ENCODE results near the gene FOXO3.

The FOXO3 gene

DNA sequence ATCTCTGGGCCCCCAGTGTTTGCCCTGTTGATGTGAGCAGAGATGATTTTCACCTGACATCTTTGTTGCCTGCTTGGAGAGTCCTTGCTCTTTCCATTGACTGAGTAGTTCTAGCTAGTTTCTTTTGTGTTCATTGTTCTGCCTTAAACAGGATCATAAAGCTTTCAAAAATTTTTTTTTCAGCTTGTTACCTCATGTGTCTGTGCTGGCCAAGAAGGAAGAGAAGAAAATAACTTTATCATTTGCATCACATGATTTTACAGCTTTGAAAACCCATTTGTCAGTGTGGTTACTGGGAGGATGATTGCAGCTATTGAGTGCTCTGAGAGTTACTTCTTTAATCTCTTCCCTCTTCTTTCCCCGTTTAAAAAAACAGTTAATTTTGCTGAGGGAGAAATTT is 16.0 kb downstream of the FOXO3 start:
- H3K9me3 ChIP-seq (ENCODE audit: control insufficient read depth, low read length): no peaks in the 10 kb centered on the region
- no peak overlapping the region for H3K4me2 ChIP-seq (ENCODE audit: low read length, poor library complexity, severe bottlenecking)
- H2BK12ac ChIP-seq (ENCODE audit: low read length in 2 of 2): no peak overlapping the region
- H3K4ac ChIP-seq (ENCODE audit: low read depth in 1 of 2, low read length in 2 of 2): no peak overlapping the region
- H2BK15ac ChIP-seq (ENCODE audit: low read depth, poor library complexity, severe bottlenecking): no peak overlapping the region
- H3K36me3 ChIP-seq (ENCODE audit: control insufficient read depth in 1 of 2, insufficient read depth in 2 of 2, low read depth in 1 of 2, low read length in 2 of 2): peaks cover 4 to 27% of the 10 kb centered on the region in 2 experiments
- H3K4me3 ChIP-seq (ENCODE audit: insufficient read depth in 1 of 2, low read depth in 1 of 2, low read length in 2 of 2): no peak overlapping the region
- no peak overlapping the region for H4K8ac ChIP-seq (ENCODE audit: low read length)
- no peak overlapping the region for H2AK5ac ChIP-seq (ENCODE audit: low read length, severe bottlenecking)
- no peak overlapping the region for H3K27ac ChIP-seq (ENCODE audit: low read length, poor library complexity, severe bottlenecking)
- H2BK5ac ChIP-seq (ENCODE audit: low read depth, low read length, poor library complexity, severe bottlenecking): no peak overlapping the region
- WGBS: no CpG with 5 or more reads among the region's 1 CpG
- no peak overlapping the region for H3K14ac ChIP-seq (ENCODE audit: low read length in 2 of 2)
- H3K79me1 ChIP-seq (replicated peaks; ENCODE audit: low read length, poor library complexity, severe bottlenecking): peaks cover 13% of the 10 kb centered on the region
- no peak overlapping the region for H3K9ac ChIP-seq (ENCODE audit: low read length)
- no peak overlapping the region for H2AFZ ChIP-seq (ENCODE audit: low read depth, low read length)
- no peak overlapping the region for H3K18ac ChIP-seq (ENCODE audit: low read depth in 1 of 2, low read length in 2 of 2)
- no peak overlapping the region for H4K91ac ChIP-seq (ENCODE audit: low read length)
- no peak overlapping the region for H3K23ac ChIP-seq (ENCODE audit: low read length in 2 of 2)
- peaks cover 14% of the 10 kb centered on the region for H3K4me1 ChIP-seq (ENCODE audit: control insufficient read depth, insufficient read depth, low read depth, low read length)
- no peaks in the 10 kb centered on the region for H3K27me3 ChIP-seq (ENCODE audit: control insufficient read depth in 1 of 2, insufficient read depth in 1 of 2, low read length in 2 of 2)
- no peak overlapping the region for H2BK120ac ChIP-seq (ENCODE audit: low read depth, low read length)
- no peak for DNase-seq

DNA sequence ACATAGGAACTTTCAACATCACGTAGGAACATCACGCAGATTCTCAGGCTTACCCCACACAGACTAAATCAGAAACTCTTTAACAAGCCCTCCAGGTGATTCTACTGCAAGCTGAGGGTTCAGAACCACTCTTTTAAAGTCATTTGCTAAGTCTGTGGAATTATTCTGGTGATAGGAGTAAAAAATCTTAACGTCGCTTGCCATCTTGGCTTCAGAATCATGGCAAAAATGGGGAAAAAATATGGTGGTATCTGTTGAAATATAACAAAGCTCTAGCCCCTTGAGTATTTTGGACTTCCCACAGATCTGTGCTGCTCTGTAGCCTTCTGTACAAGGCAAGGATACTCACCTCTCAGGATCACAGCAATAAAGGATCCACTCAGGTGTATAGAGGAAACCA is 17.4 kb downstream of the FOXO3 start:
- Histone ChIP-seq H3K9me3 (ENCODE audit: control insufficient read depth, low read length) (no peaks in the 10 kb centered on the region), H3K27ac (ENCODE audit: low read length, poor library complexity, severe bottlenecking) (no peak overlapping the region), H3K18ac (ENCODE audit: low read depth in 1 of 2, low read length in 2 of 2) (no peak overlapping the region), H3K4me2 (ENCODE audit: low read length, poor library complexity, severe bottlenecking) (no peak overlapping the region), H2BK120ac (ENCODE audit: low read depth, low read length) (no peak overlapping the region), H2BK15ac (ENCODE audit: low read depth, poor library complexity, severe bottlenecking) (no peak overlapping the region), H3K9ac (ENCODE audit: low read length) (no peak overlapping the region), H4K91ac (ENCODE audit: low read length) (no peak overlapping the region), H3K14ac (ENCODE audit: low read length in 2 of 2) (no peak overlapping the region), H2BK12ac (ENCODE audit: low read length in 2 of 2) (no peak overlapping the region), H2AFZ (ENCODE audit: low read depth, low read length) (no peak overlapping the region), H3K27me3 (ENCODE audit: control insufficient read depth in 1 of 2, insufficient read depth in 1 of 2, low read length in 2 of 2) (no peaks in the 10 kb centered on the region), H3K4ac (ENCODE audit: low read depth in 1 of 2, low read length in 2 of 2) (no peak overlapping the region), H2AK5ac (ENCODE audit: low read length, severe bottlenecking) (no peak overlapping the region), H3K23ac (ENCODE audit: low read length in 2 of 2) (no peak overlapping the region), H3K4me3 (ENCODE audit: insufficient read depth in 1 of 2, low read depth in 1 of 2, low read length in 2 of 2) (no peak overlapping the region), H3K79me1 (replicated peaks; ENCODE audit: low read length, poor library complexity, severe bottlenecking) (peaks cover 7% of the 10 kb centered on the region), H3K4me1 (ENCODE audit: control insufficient read depth, insufficient read depth, low read depth, low read length) (peaks cover 19% of the 10 kb centered on the region), H3K36me3 (ENCODE audit: control insufficient read depth in 1 of 2, insufficient read depth in 2 of 2, low read depth in 1 of 2, low read length in 2 of 2) (peaks cover 4 to 16% of the 10 kb centered on the region in 2 experiments), H2BK5ac (ENCODE audit: low read depth, low read length, poor library complexity, severe bottlenecking) (no peak overlapping the region), H4K8ac (ENCODE audit: low read length) (no peak overlapping the region)
- 100% methylated on average over 4 of the region's 4 CpGs for WGBS
- DNase-seq: no peak

- Histone ChIP-seq H3K9me3 (ENCODE audit: control insufficient read depth, low read length) (no peaks in the 10 kb centered on the region), H2BK15ac (ENCODE audit: low read depth, poor library complexity, severe bottlenecking) (no peak overlapping the region), H3K4ac (ENCODE audit: low read depth in 1 of 2, low read length in 2 of 2) (peak overlapping the region in 1 of 2 experiments; percentile 18), H3K27ac (ENCODE audit: low read length, poor library complexity, severe bottlenecking) (peak overlapping the region; percentile 17), H3K4me1 (ENCODE audit: control insufficient read depth, insufficient read depth, low read depth, low read length) (peaks cover 19% of the 10 kb centered on the region), H2BK12ac (ENCODE audit: low read length in 2 of 2) (peak overlapping the region; percentile 46 to 65), H3K4me3 (ENCODE audit: insufficient read depth in 1 of 2, low read depth in 1 of 2, low read length in 2 of 2) (no peak overlapping the region), H3K18ac (ENCODE audit: low read depth in 1 of 2, low read length in 2 of 2) (peak overlapping the region; percentile 55 to 76), H4K8ac (ENCODE audit: low read length) (peak overlapping the region; percentile 72), H2BK5ac (ENCODE audit: low read depth, low read length, poor library complexity, severe bottlenecking) (no peak overlapping the region), H3K79me1 (replicated peaks; ENCODE audit: low read length, poor library complexity, severe bottlenecking) (peaks cover 7% of the 10 kb centered on the region), H3K23ac (ENCODE audit: low read length in 2 of 2) (no peak overlapping the region), H2AFZ (ENCODE audit: low read depth, low read length) (no peak overlapping the region), H3K27me3 (ENCODE audit: control insufficient read depth in 1 of 2, insufficient read depth in 1 of 2, low read length in 2 of 2) (no peaks in the 10 kb centered on the region), H2BK120ac (ENCODE audit: low read depth, low read length) (peak overlapping the region; percentile 2), H3K9ac (ENCODE audit: low read length) (no peak overlapping the region), H2AK5ac (ENCODE audit: low read length, severe bottlenecking) (peak overlapping the region; percentile 73), H4K91ac (ENCODE audit: low read length) (no peak overlapping the region), H3K14ac (ENCODE audit: low read length in 2 of 2) (no peak overlapping the region), H3K4me2 (ENCODE audit: low read length, poor library complexity, severe bottlenecking) (peak overlapping the region; percentile 26), H3K36me3 (ENCODE audit: control insufficient read depth in 1 of 2, insufficient read depth in 2 of 2, low read depth in 1 of 2, low read length in 2 of 2) (peaks cover 4 to 13% of the 10 kb centered on the region in 2 experiments)
- DNase-seq: peak; percentile 86
- WGBS: 52% methylated on average over 9 of the region's 9 CpGs
Observed at GRCh38 chr6:108578595-108579327, 18.0 kb downstream of the FOXO3 start.

GRCh38 chr6:108579328-108579721 is 18.6 kb downstream of the FOXO3 start:
- H2BK12ac ChIP-seq (ENCODE audit: low read length in 2 of 2): peak overlapping the region; percentile 34 to 65
- no peak overlapping the region for H2BK5ac ChIP-seq (ENCODE audit: low read depth, low read length, poor library complexity, severe bottlenecking)
- H2AFZ ChIP-seq (ENCODE audit: low read depth, low read length): no peak overlapping the region
- no peak for DNase-seq
- peaks cover 4% of the 10 kb centered on the region for H3K79me1 ChIP-seq (replicated peaks; ENCODE audit: low read length, poor library complexity, severe bottlenecking)
- peak overlapping the region; percentile 74 for H4K8ac ChIP-seq (ENCODE audit: low read length)
- no peak overlapping the region for H3K23ac ChIP-seq (ENCODE audit: low read length in 2 of 2)
- no peak overlapping the region for H3K4me2 ChIP-seq (ENCODE audit: low read length, poor library complexity, severe bottlenecking)
- H3K27me3 ChIP-seq (ENCODE audit: control insufficient read depth in 1 of 2, insufficient read depth in 1 of 2, low read length in 2 of 2): no peaks in the 10 kb centered on the region
- H3K36me3 ChIP-seq (ENCODE audit: control insufficient read depth in 1 of 2, insufficient read depth in 2 of 2, low read depth in 1 of 2, low read length in 2 of 2): peaks cover 4 to 13% of the 10 kb centered on the region in 2 experiments
- H3K4me3 ChIP-seq (ENCODE audit: insufficient read depth in 1 of 2, low read depth in 1 of 2, low read length in 2 of 2): no peak overlapping the region
- peaks cover 21% of the 10 kb centered on the region for H3K4me1 ChIP-seq (ENCODE audit: control insufficient read depth, insufficient read depth, low read depth, low read length)
- peak overlapping the region; percentile 55 to 76 for H3K18ac ChIP-seq (ENCODE audit: low read depth in 1 of 2, low read length in 2 of 2)
- H3K9me3 ChIP-seq (ENCODE audit: control insufficient read depth, low read length): no peaks in the 10 kb centered on the region
- 94% methylated on average over 2 of the region's 2 CpGs for WGBS
- peak overlapping the region; percentile 2 for H2BK120ac ChIP-seq (ENCODE audit: low read depth, low read length)
- H3K27ac ChIP-seq (ENCODE audit: low read length, poor library complexity, severe bottlenecking): no peak overlapping the region
- no peak overlapping the region for H3K14ac ChIP-seq (ENCODE audit: low read length in 2 of 2)
- H3K9ac ChIP-seq (ENCODE audit: low read length): no peak overlapping the region
- peak overlapping the region; percentile 60 for H2BK15ac ChIP-seq (ENCODE audit: low read depth, poor library complexity, severe bottlenecking)
- H3K4ac ChIP-seq (ENCODE audit: low read depth in 1 of 2, low read length in 2 of 2): peak overlapping the region in 1 of 2 experiments; percentile 85
- peak overlapping the region; percentile 52 for H4K91ac ChIP-seq (ENCODE audit: low read length)
- peak overlapping the region; percentile 73 for H2AK5ac ChIP-seq (ENCODE audit: low read length, severe bottlenecking)
